Adrenal gland (tissue), 12 donors: Measurements from ENCODE around the gene ARL3. TPM values are rescaled to one million over a fixed set of nuclear protein-coding genes. Genes with fewer than 3 reads are reported as not detected.

ENCODE experiments used
- DNase-seq, 7 donors: peaks; one replicate each; pipeline ENCODE4 v3.0.0-alpha.2; 2019 to 2020
- H3K27ac ChIP-seq, 5 donors: fragments of 200-600 bp; sonication (generic) in 4 of 5; 1 replicate in 3 of 5; 2 replicates in 2 of 5; pipeline versions ENCODE4 v1.5.1 to v1.8.0; 2016 to 2020; ENCODE audit warnings: mild to moderate bottlenecking in 1 of 5
- H3K27me3 ChIP-seq: fragments of 200-600 bp; 2 replicates; pipeline ENCODE4 v1.8.0; 2021
- H3K36me3 ChIP-seq, 2 donors: fragments of 200-600 bp; replicated peaks in 1 of 2; 1 replicate in 1 of 2; 2 replicates in 1 of 2; pipeline versions ENCODE4 v1.5.1 to v1.8.0; 2018 to 2022
- H3K4me1 ChIP-seq, 2 donors: fragments of 200-600 bp; replicated peaks in 1 of 2; 1 replicate in 1 of 2; 2 replicates in 1 of 2; pipeline versions ENCODE4 v1.5.1 to v1.8.0; 2018 to 2021
- H3K4me3 ChIP-seq, 4 donors: fragments of 200-600 bp; sonication (generic) in 3 of 4; one replicate each; pipeline ENCODE4 v1.5.1; 2016 to 2018
- H3K9me3 ChIP-seq, 3 donors: fragments of 200-600 bp; sonication (generic) in 1 of 3; replicated peaks in 1 of 3; 1 replicate in 2 of 3; 2 replicates in 1 of 3; pipeline versions ENCODE4 v1.5.1 to v1.8.0; 2016 to 2021
- CTCF ChIP-seq, 6 experiments: fragments of 450-650 bp in 4 of 6; fragments of 200-600 bp in 2 of 6; sonication (generic) in 1 of 6; IDR thresholded peaks; 1 replicate in 5 of 6; 2 replicates in 1 of 6; pipeline versions ENCODE4 v1.5.1 to v1.8.0; 2016 to 2021; ENCODE audit warnings: antibody characterized with exemption in 6 of 6, mild to moderate bottlenecking in 2 of 6, moderate library complexity in 1 of 6
- POLR2A ChIP-seq, 2 donors: fragments of 450-650 bp; IDR thresholded peaks; one replicate each; pipeline ENCODE4 v1.6.1; 2017; ENCODE audit warnings: antibody characterized with exemption in 2 of 2, mild to moderate bottlenecking in 2 of 2, moderate library complexity in 1 of 2
- WGBS, 4 donors: extraction: QIAGEN DNeasy Blood & Tissue Kit in 2 of 4; methylation state at CpG; one replicate each; pipeline versions ENCODE4 v1.1.5 to v1.1.7; 2013 to 2017; 5-methylcytosine and 5-hydroxymethylcytosine counted together
- intact Hi-C, 2 donors: fragments of 100-400 bp; cut with DNase I; formaldehyde crosslinking; loops; one replicate each; pipeline versions ENCODE4 v1.14.1 to v1.15.0; 2022 to 2023
- polyA plus RNA-seq, 3 donors: library from polyadenylated mRNA; stranded (reverse); fragments of 200-250 nt in 2 of 3; fragments of 350-450 nt in 1 of 3; fragmentation: Illumina TruSeq in 1 of 3; extraction: RNeasy Lipid Tissue Mini Kit (QIAGEN cat#74804) in 1 of 3; gene quantifications; one replicate each; pipeline ENCODE4 v1.2.3, GENCODE V29; 2013 to 2014
- total RNA-seq, 9 donors: library from RNA; depleted of rRNA in 4 of 9; stranded (reverse); fragments of >200 nt in 4 of 9; fragments of 120-200 nt in 1 of 9; fragmentation: NEBNext Ultra II Directional in 1 of 9; extraction: Animal tissue kit (Norgen Biotek cat#: 25700) in 1 of 9; gene quantifications; one replicate each; pipeline versions ENCODE4 v1.1.0 to v1.2.4, GENCODE V29; 2013 to 2023
- donor health status: healthy with polysubstance abuse.
- donor health status: Bipolar disorder and iron deficiency.
- donor health status: DM: yes; HTN: yes; CAD: no.
- donor health status: DM: no; HTN: no; CAD: no.
- donor health status: DM: no; HTN: no; CAD: no.
- donor health status: DM: yes; HTN: yes; CAD: no.

The ARL3 gene
- total and polyA plus RNA-seq, 12 donors = 4.8 to 20.5 (median 8.8) TPM

- intact Hi-C loops = no loop called here
- peaks cover 14 to 57% of the 10 kb centered on the region in 2 donors for H3K4me1 ChIP-seq
Measured at GRCh38 chr10:102656791-102657371, 57.3 kb downstream of the ARL3 start.

GRCh38 chr10:102656026-102656425 is 58.2 kb downstream of the ARL3 start:
- no peak for DNase-seq
- H3K27ac ChIP-seq = peak overlapping the region in 1 of 5 donors; percentile 35
- no peaks in the 10 kb centered on the region for H3K9me3 ChIP-seq
- no peak overlapping the region for H3K4me3 ChIP-seq
- H3K27me3 ChIP-seq = no peaks in the 10 kb centered on the region
- TF ChIP-seq CTCF (IDR thresholded peaks at IDR 0.05) = no peak
- TF ChIP-seq POLR2A (IDR thresholded peaks at IDR 0.05) = no peak
- intact Hi-C loops = no loop called here
- WGBS, 4 donors = 78 to 100% (median 92%) methylated on average over 2 to 12 of the region's 12 CpGs
- peaks cover 18 to 60% of the 10 kb centered on the region in 2 donors for H3K4me1 ChIP-seq
- H3K36me3 ChIP-seq = peaks cover 0 to 70% of the 10 kb centered on the region in 2 donors

More at GRCh38 chr10:102656791-102657371, 57.3 kb downstream of the ARL3 start:
- TF ChIP-seq CTCF (IDR thresholded peaks at IDR 0.05) (no peak), POLR2A (IDR thresholded peaks at IDR 0.05) (no peak)
- H3K9me3 ChIP-seq = no peaks in the 10 kb centered on the region
- peaks cover 0 to 66% of the 10 kb centered on the region in 2 donors for H3K36me3 ChIP-seq
- H3K4me3 ChIP-seq = no peak overlapping the region
- peak in 1 of 7 donors; percentile 12 for DNase-seq
- peak overlapping the region in 2 of 5 donors; percentile 35 to 60 for H3K27ac ChIP-seq
- H3K27me3 ChIP-seq = no peaks in the 10 kb centered on the region
- WGBS, 4 donors = 91 to 93% (median 93%) methylated on average over 27 to 42 of the region's 42 CpGs

GRCh38 chr10:102654969-102655368 is 59.2 kb downstream of the ARL3 start:
- Histone ChIP-seq H3K27ac (peak overlapping the region in 1 of 5 donors; percentile 8), H3K36me3 (peaks cover 0 to 70% of the 10 kb centered on the region in 2 donors), H3K4me1 (peaks cover 21 to 63% of the 10 kb centered on the region in 2 donors), H3K27me3 (no peaks in the 10 kb centered on the region), H3K4me3 (no peak overlapping the region), H3K9me3 (no peaks in the 10 kb centered on the region)
- intact Hi-C loops = no loop called here
- no peak for DNase-seq
- WGBS, 4 donors = 85 to 90% (median 88%) methylated on average over 11 to 12 of the region's 12 CpGs
- TF ChIP-seq CTCF (IDR thresholded peaks at IDR 0.05) (no peak), POLR2A (IDR thresholded peaks at IDR 0.05) (no peak)

- intact Hi-C loops = no loop called here
- Histone ChIP-seq H3K27ac (peak overlapping the region in 1 of 5 donors; percentile 8), H3K4me3 (no peak overlapping the region), H3K4me1 (peaks cover 25 to 67% of the 10 kb centered on the region in 2 donors), H3K27me3 (no peaks in the 10 kb centered on the region), H3K9me3 (no peaks in the 10 kb centered on the region), H3K36me3 (peaks cover 0 to 70% of the 10 kb centered on the region in 2 donors)
- 49 to 52% (median 50%) methylated on average over 7 of the region's 7 CpGs for WGBS, 4 donors
- DNase-seq = no peak
- TF ChIP-seq POLR2A (IDR thresholded peaks at IDR 0.05) = no peak
- TF ChIP-seq CTCF (IDR thresholded peaks at IDR 0.05) = no peak
Measured at GRCh38 chr10:102654566-102654965, 59.6 kb downstream of the ARL3 start.
